ENCODE results near the gene BCL2.

Gene BCL2

GRCh38 chr18:63180971-63181376 lies 138.6 kb downstream of the BCL2 start:
- no peak for DNase-seq (ENCODE audit: low read depth)

- no peak for DNase-seq (ENCODE audit: low read depth)
These were observed 139.2 kb downstream of the BCL2 start for GRCh38 chr18:63180321-63180720.

GRCh38 chr18:63179422-63179821 lies 140.1 kb downstream of the BCL2 start:
- DNase-seq (ENCODE audit: low read depth), result no peak

- DNase-seq (ENCODE audit: low read depth), result no peak
These were observed 140.6 kb downstream of the BCL2 start for GRCh38 chr18:63178971-63179370.

- no peak for DNase-seq (ENCODE audit: low read depth)
These were observed 141.4 kb downstream of the BCL2 start for GRCh38 chr18:63177919-63178821.

GRCh38 chr18:63177259-63177658 lies 142.3 kb downstream of the BCL2 start:
- DNase-seq (ENCODE audit: low read depth), result no peak

- DNase-seq (ENCODE audit: low read depth), result no peak
These were observed 144.3 kb downstream of the BCL2 start for GRCh38 chr18:63175264-63175663.

- no peak for DNase-seq (ENCODE audit: low read depth)
These were observed 145.6 kb downstream of the BCL2 start for GRCh38 chr18:63173983-63174382.

GRCh38 chr18:63169853-63170252 lies 149.7 kb downstream of the BCL2 start:
- no peak for DNase-seq (ENCODE audit: low read depth)

- DNase-seq (ENCODE audit: low read depth), result no peak
These were observed 151.3 kb downstream of the BCL2 start for GRCh38 chr18:63168287-63168686.

GRCh38 chr18:63166142-63166541 lies 153.4 kb downstream of the BCL2 start:
- DNase-seq (ENCODE audit: low read depth), result no peak

- no peak for DNase-seq (ENCODE audit: low read depth)
These were observed 155.2 kb downstream of the BCL2 start for GRCh38 chr18:63164396-63164795.

GRCh38 chr18:63162271-63163014 lies 157.1 kb downstream of the BCL2 start:
- no peak for DNase-seq (ENCODE audit: low read depth)

- DNase-seq (ENCODE audit: low read depth), result peak; percentile 64
These were observed 157.8 kb downstream of the BCL2 start for GRCh38 chr18:63161761-63162195.

GRCh38 chr18:63161032-63161760 lies 158.4 kb downstream of the BCL2 start:
- DNase-seq (ENCODE audit: low read depth), result no peak

GRCh38 chr18:63160172-63160995 lies 159.2 kb downstream of the BCL2 start:
- DNase-seq (ENCODE audit: low read depth), result no peak

- peak; percentile 48 for DNase-seq (ENCODE audit: low read depth)
These were observed 160.0 kb downstream of the BCL2 start for GRCh38 chr18:63159590-63159989.

- no peak for DNase-seq (ENCODE audit: low read depth)
These were observed 160.8 kb downstream of the BCL2 start for GRCh38 chr18:63158676-63159291.

GRCh38 chr18:63158012-63158631 lies 161.4 kb downstream of the BCL2 start:
- DNase-seq (ENCODE audit: low read depth), result no peak

GRCh38 chr18:63157293-63158011 lies 162.1 kb downstream of the BCL2 start:
- no peak for DNase-seq (ENCODE audit: low read depth)
